GM12878 (cell line): ENCODE data around the gene KRT14. TPM values are rescaled to one million over a fixed set of nuclear protein-coding genes. Genes with fewer than 3 reads are reported as not detected.

Experiments
- ATAC-seq: fragments of 200-7000 bp; cut with Tn5 transposase; 3 replicates; pipeline ENCODE4 v1.9.1; 2020; ENCODE audit warnings: mild to moderate bottlenecking, moderate library complexity
- BruUV-seq: library from RNA; stranded (reverse); fragments of 400-500 nt; replicated peaks from 2 replicates; lab custom pipeline; 2021; lab: Mats Ljungman, UMichigan
- CTCF ChIA-PET: fragments of 300-600 bp; sonication (Branson Sonifier 250); formaldehyde crosslinking; extraction: SDS; loops from one replicate; lab custom pipeline; 2021; ENCODE audit warnings: inconsistent platforms; lab: Yijun Ruan, JAX
- POLR2A ChIA-PET: fragments of 350-600 bp; formaldehyde crosslinking; extraction: SDS; loops from one replicate; lab custom pipeline; 2021; ENCODE audit warnings: inconsistent platforms; lab: Charles Lee
- RAD21 ChIA-PET: fragments of 300-600 bp; sonication (Branson Sonifier 250); formaldehyde crosslinking; loops from one replicate; lab custom pipeline; 2023; ENCODE audit warnings: antibody characterized with exemption; ENCODE audit not compliant: unreplicated experiment; lab: Charles Lee
- SMC1A ChIA-PET: fragments of 300-600 bp; sonication (Branson Sonifier 250); formaldehyde crosslinking; loops from one replicate; lab custom pipeline; 2023; ENCODE audit not compliant: unreplicated experiment, uncharacterized antibody; lab: Charles Lee
- DNase-seq: peaks from one replicate; pipeline ENCODE4 v3.0.0-alpha.2; 2011; ENCODE audit warnings: low read depth, low spot score
- FAIRE-seq: peaks from 3 replicates; lab custom pipeline; 2011; peaks lifted over from hg19 to GRCh38; lab: Jason Lieb, UNC
- H2AFZ ChIP-seq: 2 replicates; pipeline ENCODE4 v1.6.0; 2011; ENCODE audit warnings: low read depth, low read length, control low read depth; ENCODE audit not compliant: control insufficient read depth
- H3K27ac ChIP-seq: 2 replicates; pipeline ENCODE4 v1.5.1; 2011; ENCODE audit warnings: control low read depth; ENCODE audit not compliant: control insufficient read depth, insufficient read depth
- H3K27me3 ChIP-seq, 2 experiments: replicated peaks in 1 of 2; 2 replicates each; pipeline versions ENCODE4 v1.6.0 to v1.6.1; 2011; ENCODE audit warnings: low read length in 1 of 2; ENCODE audit not compliant: control insufficient read depth in 2 of 2, insufficient read depth in 2 of 2
- H3K36me3 ChIP-seq, 2 experiments: 2 replicates each; pipeline ENCODE4 v1.5.1; 2011; ENCODE audit warnings: low read length in 1 of 2; ENCODE audit not compliant: control insufficient read depth in 2 of 2, insufficient read depth in 2 of 2
- H3K4me1 ChIP-seq: 2 replicates; pipeline ENCODE4 v1.6.1; 2011; ENCODE audit warnings: mild to moderate bottlenecking, low read length, moderate library complexity, mixed read lengths; ENCODE audit not compliant: control insufficient read depth, insufficient read depth
- H3K4me2 ChIP-seq: 2 replicates; pipeline ENCODE4 v1.6.0; 2011; ENCODE audit warnings: control low read depth; ENCODE audit not compliant: control insufficient read depth, insufficient read depth
- H3K4me3 ChIP-seq: fragments of 200-600 bp; sonication (generic); 2 replicates; pipeline ENCODE4 v1.5.1; 2016
- H3K79me2 ChIP-seq: 2 replicates; pipeline ENCODE4 v1.6.0; 2011; ENCODE audit warnings: low read length; ENCODE audit not compliant: control insufficient read depth, insufficient read depth
- H3K9ac ChIP-seq: 2 replicates; pipeline ENCODE4 v1.8.0; 2011; ENCODE audit warnings: low read length, control low read depth, mixed read lengths; ENCODE audit not compliant: control insufficient read depth, insufficient read depth
- H3K9me3 ChIP-seq: replicated peaks from 3 replicates; pipeline ENCODE4 v1.5.1; 2011; ENCODE audit warnings: mild to moderate bottlenecking, low read length; ENCODE audit not compliant: control insufficient read depth, insufficient read depth
- H4K20me1 ChIP-seq: 2 replicates; pipeline ENCODE4 v1.6.0; 2011; ENCODE audit not compliant: control insufficient read depth, insufficient read depth
- ASH2L ChIP-seq: fragments of 300-600, 200-600 bp; sonication (generic); IDR thresholded peaks from 2 replicates; pipeline ENCODE4 v1.6.1; 2017; ENCODE audit warnings: low read depth, mild to moderate bottlenecking, borderline replicate concordance
- CHD2 ChIP-seq: IDR thresholded peaks from 2 replicates; pipeline ENCODE4 v1.6.1; 2011; ENCODE audit warnings: low read depth, low read length, improper control_type of control experiment, borderline replicate concordance
- E4F1 ChIP-seq: fragments of 450-650 bp; IDR thresholded peaks from 2 replicates; pipeline ENCODE4 v1.6.1; 2018; ENCODE audit warnings: borderline replicate concordance, mild to moderate bottlenecking; ENCODE audit not compliant: partially characterized antibody
- EZH2 ChIP-seq: IDR thresholded peaks from 2 replicates; pipeline ENCODE4 v1.6.1; 2012; ENCODE audit warnings: low read depth, mild to moderate bottlenecking, control low read depth, inconsistent platforms, low read length, borderline replicate concordance; ENCODE audit not compliant: control insufficient read depth
- MEF2B ChIP-seq: fragments of 450-650 bp; IDR thresholded peaks from 2 replicates; pipeline ENCODE4 v1.6.1; 2018; ENCODE audit warnings: mild to moderate bottlenecking, moderate library complexity; ENCODE audit not compliant: partially characterized antibody, poor library complexity, severe bottlenecking
- NFYB ChIP-seq: IDR thresholded peaks from 2 replicates; pipeline ENCODE4 v1.6.1; 2011; ENCODE audit warnings: low read depth, mild to moderate bottlenecking, low read length, improper control_type of control experiment, moderate library complexity; ENCODE audit not compliant: insufficient read depth
- POLR2A ChIP-seq: IDR thresholded peaks from 2 replicates; pipeline ENCODE4 v1.6.1; 2011; ENCODE audit warnings: low read depth, mild to moderate bottlenecking, low read length
- RAD21 ChIP-seq: IDR thresholded peaks from 2 replicates; pipeline ENCODE4 v1.6.1; 2011; ENCODE audit warnings: mild to moderate bottlenecking, low read depth, low read length, moderate library complexity; ENCODE audit not compliant: insufficient read depth
- SRF ChIP-seq, 2 experiments: IDR thresholded peaks; 2 replicates each; pipeline ENCODE4 v1.6.1; 2011; ENCODE audit warnings: low read depth in 2 of 2, low read length in 2 of 2, mild to moderate bottlenecking in 1 of 2, moderate library complexity in 1 of 2
- YBX1 ChIP-seq: fragments of 450-650 bp; IDR thresholded peaks from 2 replicates; pipeline ENCODE4 v1.6.1; 2016; ENCODE audit warnings: antibody characterized with exemption
- ZNF207 ChIP-seq: fragments of 450-650 bp; IDR thresholded peaks from 2 replicates; pipeline ENCODE4 v1.6.1; 2014; ENCODE audit warnings: antibody characterized with exemption, mild to moderate bottlenecking, borderline replicate concordance
- ZNF217 ChIP-seq: fragments of 450-650 bp; IDR thresholded peaks from 2 replicates; pipeline ENCODE4 v1.6.1; 2017; ENCODE audit warnings: antibody characterized with exemption, mild to moderate bottlenecking
- WGBS: methylation state at CpG from one replicate; pipeline ENCODE4 v1.1.6; 2016; ENCODE audit warnings: low lambda C conversion rate; ENCODE audit not compliant: insufficient replicate concordance, insufficient coverage; ENCODE audit errors: missing lambda C conversion rate; 5-methylcytosine and 5-hydroxymethylcytosine counted together
- in situ Hi-C: fragments of 300-500 bp; cut with MboI; formaldehyde crosslinking; loops from 9 replicates; pipeline ENCODE4 v1.14.3; 2018; ENCODE audit warnings: mixed read lengths
- intact Hi-C: fragments of 100-400 bp; cut with micrococcal nuclease; formaldehyde crosslinking; loops from one replicate; pipeline ENCODE4 v1.14.2; 2022; ENCODE audit not compliant: unreplicated experiment
- polyA plus RNA-seq, 11 experiments: library from polyadenylated mRNA; depleted of rRNA in 4 of 11; unstranded in 6 of 11; stranded (reverse) in 5 of 11; fragments of >200 nt; fragmentation: Nextera tagmentation in 4 of 11; fragmentation: Illumina TruSeq in 1 of 11; extraction: Ambion mirVana in 4 of 11; extraction: Trizol in 1 of 11; gene quantifications; 1 replicate in 1 of 11; 2 replicates in 10 of 11; pipeline versions ENCODE4 v1.2.1 to v1.2.3, GENCODE V29; 2011 to 2016; ENCODE audit warnings: inconsistent platforms in 2 of 11, missing spikeins in 2 of 11, low read depth in 1 of 11
- total RNA-seq, 4 experiments: library from RNA; depleted of rRNA in 3 of 4; stranded (reverse); fragments of >200 nt in 3 of 4; fragmentation: Illumina TruSeq in 1 of 4; extraction: Trizol in 1 of 4; gene quantifications; 2 replicates each; pipeline versions ENCODE4 v1.2.1 to v1.2.3, GENCODE V29; 2013 to 2021

The KRT14 gene
- total and polyA plus RNA-seq, 10 of the 15 experiments (the other 5 are each of a cell fraction or from before 2014, with no cell fraction given): 1.5 TPM; not detected in 9

GRCh38 chr17:41553176-41553575 lies 33.5 kb downstream of the KRT14 start:
- no peaks in the 10 kb centered on the region for H4K20me1 ChIP-seq
- H3K27me3 ChIP-seq: no peaks in the 10 kb centered on the region; a peak in 3 of 4 replicates
- H3K4me3 ChIP-seq: no peak overlapping the region
- TF ChIP-seq SRF (IDR thresholded peaks at IDR 0.05; ENCODE audit: low read depth in 2 of 2, low read length in 2 of 2): no peak
- no peak for TF ChIP-seq CHD2
- TF ChIP-seq MEF2B: no peak
- no peak for TF ChIP-seq RAD21
- FAIRE-seq (no peak), ATAC-seq (no peak), DNase-seq (no peak)
- no peak overlapping the region for H3K27ac ChIP-seq
- no peak overlapping the region for H3K4me2 ChIP-seq
- in situ Hi-C loops (no loop called here), intact Hi-C loops (no loop called here)
- no peaks in the 10 kb centered on the region for H3K79me2 ChIP-seq
- no peaks in the 10 kb centered on the region for H3K36me3 ChIP-seq
- CTCF ChIA-PET: interaction anchor here (0.7 to 6.3 kb wide), 2 partner anchors 95 to 111 kb away, joined by 3 to 146 read pairs; no protein-coding TSS in a partner anchor
- SMC1A ChIA-PET: interaction anchor here (0.6 to 1.2 kb wide), 3 partner anchors 19 to 1005 kb away, joined by 3 read pairs; no protein-coding TSS in a partner anchor
- no peak overlapping the region for H2AFZ ChIP-seq
- H3K4me1 ChIP-seq: no peaks in the 10 kb centered on the region
- H3K9me3 ChIP-seq: no peaks in the 10 kb centered on the region
- RAD21 ChIA-PET: interaction anchor here (1.0 to 1.7 kb wide), 3 partner anchors 8 to 110 kb away, joined by 3 to 4 read pairs (median 4); no protein-coding TSS in a partner anchor
- no peak overlapping the region for H3K9ac ChIP-seq
- WGBS: 9% methylated on average over 4 of the region's 4 CpGs
- no TSS peak for BruUV-seq
- POLR2A ChIA-PET: no interaction called here

GRCh38 chr17:41552455-41552854 lies 34.2 kb downstream of the KRT14 start:
- ATAC-seq (no peak), DNase-seq (no peak), FAIRE-seq (no peak)
- no peaks in the 10 kb centered on the region for H3K36me3 ChIP-seq
- H3K4me1 ChIP-seq: no peaks in the 10 kb centered on the region
- CTCF ChIA-PET: interaction anchor here (5.4 to 6.3 kb wide), 2 partner anchors 96 to 112 kb away, joined by 133 to 146 read pairs; no protein-coding TSS in a partner anchor
- H3K9ac ChIP-seq: no peak overlapping the region
- intact Hi-C loops (no loop called here), in situ Hi-C loops (no loop called here)
- 20% methylated on average over 5 of the region's 5 CpGs for WGBS
- H4K20me1 ChIP-seq: no peaks in the 10 kb centered on the region
- H3K79me2 ChIP-seq: no peaks in the 10 kb centered on the region
- no peak overlapping the region for H3K4me3 ChIP-seq
- H3K27ac ChIP-seq: no peak overlapping the region
- SMC1A ChIA-PET: interaction anchor here (4.9 to 5.3 kb wide), 2 partner anchors 95 to 111 kb away, joined by 33 to 34 read pairs; no protein-coding TSS in a partner anchor
- H3K9me3 ChIP-seq: no peaks in the 10 kb centered on the region
- H3K27me3 ChIP-seq: no peaks in the 10 kb centered on the region; a peak in 3 of 4 replicates
- POLR2A ChIA-PET: no interaction called here
- H2AFZ ChIP-seq: no peak overlapping the region
- RAD21 ChIA-PET: interaction anchor here (1.0 to 1.7 kb wide), 3 partner anchors 7 to 110 kb away, joined by 3 to 4 read pairs (median 4); no protein-coding TSS in a partner anchor
- H3K4me2 ChIP-seq: no peak overlapping the region
- BruUV-seq: no TSS peak
- TF ChIP-seq E4F1 (no peak), ZNF217 (no peak), EZH2 (no peak), YBX1 (no peak), POLR2A (no peak), NFYB (no peak), ASH2L (no peak), ZNF207 (no peak)
